ENCODE data around the gene PLB1.

DNA sequence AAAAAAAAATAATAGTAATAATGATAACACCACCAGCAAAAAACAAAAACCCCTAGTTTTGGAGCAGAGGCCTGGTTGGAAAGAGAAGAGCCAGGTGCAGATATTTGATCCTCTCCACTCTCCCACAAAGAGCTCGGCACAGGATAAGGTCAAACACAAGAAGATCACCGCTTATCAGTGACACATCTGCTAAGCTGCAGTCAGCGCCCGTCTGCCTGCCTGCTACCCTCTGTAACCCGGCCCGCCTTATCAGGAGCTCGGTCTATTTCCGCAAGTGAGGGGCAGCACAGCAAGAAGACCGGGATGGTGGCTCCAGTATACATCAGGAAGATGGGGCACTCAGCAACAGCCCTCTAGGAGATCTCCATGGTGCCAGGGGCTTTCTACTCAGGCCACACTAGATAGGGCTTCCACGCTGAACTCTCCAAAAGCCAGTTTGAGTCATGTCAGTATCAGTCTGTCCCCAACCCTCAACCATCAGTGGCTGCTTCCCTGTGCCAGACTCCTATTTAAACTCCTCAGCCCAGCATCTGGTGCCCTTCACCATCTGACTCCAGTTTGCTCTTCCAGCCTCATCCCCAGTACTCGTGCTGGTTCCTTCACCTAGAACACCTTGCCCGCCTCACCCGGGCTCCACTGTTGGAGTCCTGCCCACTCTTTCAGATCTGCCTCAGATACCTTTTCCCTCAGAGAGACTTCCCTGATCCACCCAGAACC lies 188.4 kb downstream of the PLB1 start:
- TF ChIP-seq TEAD4 (CRISPR knock-in tag; IDR thresholded peaks at IDR 0.05) = no peak
- TF ChIP-seq, protein P1, sequence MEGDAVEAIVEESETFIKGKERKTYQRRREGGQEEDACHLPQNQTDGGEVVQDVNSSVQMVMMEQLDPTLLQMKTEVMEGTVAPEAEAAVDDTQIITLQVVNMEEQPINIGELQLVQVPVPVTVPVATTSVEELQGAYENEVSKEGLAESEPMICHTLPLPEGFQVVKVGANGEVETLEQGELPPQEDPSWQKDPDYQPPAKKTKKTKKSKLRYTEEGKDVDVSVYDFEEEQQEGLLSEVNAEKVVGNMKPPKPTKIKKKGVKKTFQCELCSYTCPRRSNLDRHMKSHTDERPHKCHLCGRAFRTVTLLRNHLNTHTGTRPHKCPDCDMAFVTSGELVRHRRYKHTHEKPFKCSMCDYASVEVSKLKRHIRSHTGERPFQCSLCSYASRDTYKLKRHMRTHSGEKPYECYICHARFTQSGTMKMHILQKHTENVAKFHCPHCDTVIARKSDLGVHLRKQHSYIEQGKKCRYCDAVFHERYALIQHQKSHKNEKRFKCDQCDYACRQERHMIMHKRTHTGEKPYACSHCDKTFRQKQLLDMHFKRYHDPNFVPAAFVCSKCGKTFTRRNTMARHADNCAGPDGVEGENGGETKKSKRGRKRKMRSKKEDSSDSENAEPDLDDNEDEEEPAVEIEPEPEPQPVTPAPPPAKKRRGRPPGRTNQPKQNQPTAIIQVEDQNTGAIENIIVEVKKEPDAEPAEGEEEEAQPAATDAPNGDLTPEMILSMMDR (IDR thresholded peaks at IDR 0.05) = no peak
- no peak for TF ChIP-seq ZNF416 (CRISPR knock-in tag; IDR thresholded peaks at IDR 0.05)
- TF ChIP-seq, protein P2, sequence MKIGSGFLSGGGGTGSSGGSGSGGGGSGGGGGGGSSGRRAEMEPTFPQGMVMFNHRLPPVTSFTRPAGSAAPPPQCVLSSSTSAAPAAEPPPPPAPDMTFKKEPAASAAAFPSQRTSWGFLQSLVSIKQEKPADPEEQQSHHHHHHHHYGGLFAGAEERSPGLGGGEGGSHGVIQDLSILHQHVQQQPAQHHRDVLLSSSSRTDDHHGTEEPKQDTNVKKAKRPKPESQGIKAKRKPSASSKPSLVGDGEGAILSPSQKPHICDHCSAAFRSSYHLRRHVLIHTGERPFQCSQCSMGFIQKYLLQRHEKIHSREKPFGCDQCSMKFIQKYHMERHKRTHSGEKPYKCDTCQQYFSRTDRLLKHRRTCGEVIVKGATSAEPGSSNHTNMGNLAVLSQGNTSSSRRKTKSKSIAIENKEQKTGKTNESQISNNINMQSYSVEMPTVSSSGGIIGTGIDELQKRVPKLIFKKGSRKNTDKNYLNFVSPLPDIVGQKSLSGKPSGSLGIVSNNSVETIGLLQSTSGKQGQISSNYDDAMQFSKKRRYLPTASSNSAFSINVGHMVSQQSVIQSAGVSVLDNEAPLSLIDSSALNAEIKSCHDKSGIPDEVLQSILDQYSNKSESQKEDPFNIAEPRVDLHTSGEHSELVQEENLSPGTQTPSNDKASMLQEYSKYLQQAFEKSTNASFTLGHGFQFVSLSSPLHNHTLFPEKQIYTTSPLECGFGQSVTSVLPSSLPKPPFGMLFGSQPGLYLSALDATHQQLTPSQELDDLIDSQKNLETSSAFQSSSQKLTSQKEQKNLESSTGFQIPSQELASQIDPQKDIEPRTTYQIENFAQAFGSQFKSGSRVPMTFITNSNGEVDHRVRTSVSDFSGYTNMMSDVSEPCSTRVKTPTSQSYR (CRISPR knock-in tag; IDR thresholded peaks at IDR 0.05) = no peak
- TF ChIP-seq, protein P3, sequence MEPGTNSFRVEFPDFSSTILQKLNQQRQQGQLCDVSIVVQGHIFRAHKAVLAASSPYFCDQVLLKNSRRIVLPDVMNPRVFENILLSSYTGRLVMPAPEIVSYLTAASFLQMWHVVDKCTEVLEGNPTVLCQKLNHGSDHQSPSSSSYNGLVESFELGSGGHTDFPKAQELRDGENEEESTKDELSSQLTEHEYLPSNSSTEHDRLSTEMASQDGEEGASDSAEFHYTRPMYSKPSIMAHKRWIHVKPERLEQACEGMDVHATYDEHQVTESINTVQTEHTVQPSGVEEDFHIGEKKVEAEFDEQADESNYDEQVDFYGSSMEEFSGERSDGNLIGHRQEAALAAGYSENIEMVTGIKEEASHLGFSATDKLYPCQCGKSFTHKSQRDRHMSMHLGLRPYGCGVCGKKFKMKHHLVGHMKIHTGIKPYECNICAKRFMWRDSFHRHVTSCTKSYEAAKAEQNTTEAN (CRISPR knock-in tag; IDR thresholded peaks at IDR 0.05) = no peak
- TF ChIP-seq FOXJ3 (CRISPR knock-in tag; IDR thresholded peaks at IDR 0.05; ENCODE audit: borderline replicate concordance) = no peak
- TF ChIP-seq, protein P4, sequence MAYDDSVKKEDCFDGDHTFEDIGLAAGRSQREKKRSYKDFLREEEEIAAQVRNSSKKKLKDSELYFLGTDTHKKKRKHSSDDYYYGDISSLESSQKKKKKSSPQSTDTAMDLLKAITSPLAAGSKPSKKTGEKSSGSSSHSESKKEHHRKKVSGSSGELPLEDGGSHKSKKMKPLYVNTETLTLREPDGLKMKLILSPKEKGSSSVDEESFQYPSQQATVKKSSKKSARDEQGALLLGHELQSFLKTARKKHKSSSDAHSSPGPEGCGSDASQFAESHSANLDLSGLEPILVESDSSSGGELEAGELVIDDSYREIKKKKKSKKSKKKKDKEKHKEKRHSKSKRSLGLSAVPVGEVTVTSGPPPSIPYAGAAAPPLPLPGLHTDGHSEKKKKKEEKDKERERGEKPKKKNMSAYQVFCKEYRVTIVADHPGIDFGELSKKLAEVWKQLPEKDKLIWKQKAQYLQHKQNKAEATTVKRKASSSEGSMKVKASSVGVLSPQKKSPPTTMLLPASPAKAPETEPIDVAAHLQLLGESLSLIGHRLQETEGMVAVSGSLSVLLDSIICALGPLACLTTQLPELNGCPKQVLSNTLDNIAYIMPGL (CRISPR knock-in tag; IDR thresholded peaks at IDR 0.05) = no peak
- TF ChIP-seq, protein P5, sequence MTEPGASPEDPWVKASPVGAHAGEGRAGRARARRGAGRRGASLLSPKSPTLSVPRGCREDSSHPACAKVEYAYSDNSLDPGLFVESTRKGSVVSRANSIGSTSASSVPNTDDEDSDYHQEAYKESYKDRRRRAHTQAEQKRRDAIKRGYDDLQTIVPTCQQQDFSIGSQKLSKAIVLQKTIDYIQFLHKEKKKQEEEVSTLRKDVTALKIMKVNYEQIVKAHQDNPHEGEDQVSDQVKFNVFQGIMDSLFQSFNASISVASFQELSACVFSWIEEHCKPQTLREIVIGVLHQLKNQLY (CRISPR knock-in tag; IDR thresholded peaks at IDR 0.05) = no peak
